22Rv1 (cell line): ENCODE results near the gene INPP5A.

Experiments used
- ZFX ChIP-seq: fragments of 450-650 bp; IDR thresholded peaks from 2 replicates; pipeline ENCODE4 v1.6.1; 2017; ENCODE audit warnings: antibody characterized with exemption, borderline replicate concordance
- TF ChIP-seq, protein P1 (sequence below): fragments of 450-650 bp; IDR thresholded peaks from 2 replicates; pipeline ENCODE4 v1.5.1; 2017; ENCODE audit warnings: mild to moderate bottlenecking

- TF ChIP-seq, protein P1, sequence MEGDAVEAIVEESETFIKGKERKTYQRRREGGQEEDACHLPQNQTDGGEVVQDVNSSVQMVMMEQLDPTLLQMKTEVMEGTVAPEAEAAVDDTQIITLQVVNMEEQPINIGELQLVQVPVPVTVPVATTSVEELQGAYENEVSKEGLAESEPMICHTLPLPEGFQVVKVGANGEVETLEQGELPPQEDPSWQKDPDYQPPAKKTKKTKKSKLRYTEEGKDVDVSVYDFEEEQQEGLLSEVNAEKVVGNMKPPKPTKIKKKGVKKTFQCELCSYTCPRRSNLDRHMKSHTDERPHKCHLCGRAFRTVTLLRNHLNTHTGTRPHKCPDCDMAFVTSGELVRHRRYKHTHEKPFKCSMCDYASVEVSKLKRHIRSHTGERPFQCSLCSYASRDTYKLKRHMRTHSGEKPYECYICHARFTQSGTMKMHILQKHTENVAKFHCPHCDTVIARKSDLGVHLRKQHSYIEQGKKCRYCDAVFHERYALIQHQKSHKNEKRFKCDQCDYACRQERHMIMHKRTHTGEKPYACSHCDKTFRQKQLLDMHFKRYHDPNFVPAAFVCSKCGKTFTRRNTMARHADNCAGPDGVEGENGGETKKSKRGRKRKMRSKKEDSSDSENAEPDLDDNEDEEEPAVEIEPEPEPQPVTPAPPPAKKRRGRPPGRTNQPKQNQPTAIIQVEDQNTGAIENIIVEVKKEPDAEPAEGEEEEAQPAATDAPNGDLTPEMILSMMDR, result no peak
- no peak for TF ChIP-seq ZFX
These were observed 250.1 kb downstream of the INPP5A start for GRCh38 chr10:132787495-132788179.
